ENCODE measurements around the gene NUDT10.
"Not testable (repeated sequence)": the region's sequence is repeated elsewhere in the genome, so short reads cannot be mapped to it uniquely, and the experiment has no call there.

Gene NUDT10

DNA sequence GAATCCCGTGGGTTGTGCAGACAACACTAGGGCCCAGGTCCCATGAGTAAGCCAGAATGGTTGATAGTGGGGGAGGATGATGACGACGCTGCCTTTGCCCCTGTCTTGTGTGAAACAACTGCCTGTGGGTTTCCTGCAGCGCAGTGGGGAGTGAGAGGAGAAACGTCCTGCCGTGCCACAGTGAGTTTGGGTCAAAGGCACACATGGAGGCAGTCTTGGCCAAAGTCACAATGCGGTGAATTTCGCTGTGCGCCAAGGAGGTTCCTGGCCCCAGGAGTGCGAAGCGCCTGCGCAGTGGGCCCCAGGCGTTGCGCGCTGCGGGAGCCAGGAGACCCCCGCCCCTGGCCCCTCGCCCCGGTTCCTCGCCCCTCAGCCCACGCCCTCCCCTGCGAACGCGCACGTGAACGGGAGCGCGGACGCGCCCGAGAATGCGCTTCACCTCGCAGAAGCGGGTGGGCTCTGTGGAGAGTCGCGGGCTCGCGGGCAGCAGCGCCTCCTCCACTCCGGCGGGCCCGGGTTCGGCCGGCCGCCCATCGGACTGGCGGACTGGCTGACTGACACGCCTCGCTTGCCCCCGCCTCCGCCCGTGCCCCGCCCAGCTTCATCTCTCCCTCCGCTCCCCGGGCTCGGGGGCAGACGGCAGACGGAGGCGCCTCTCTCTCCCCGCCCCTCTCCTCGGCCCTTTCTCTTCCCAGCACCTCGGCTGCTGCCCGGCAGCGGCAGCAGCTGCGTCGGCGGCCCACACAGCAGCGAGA, at the start of gene NUDT10:
TSS of gene NUDT10 (plus strand) at position 635 of the 755 bp plus-strand sequence. CDS start 144 bp downstream, outside the sequence.
- no peak for DNase-seq (ENCODE audit: low spot score)

DNA sequence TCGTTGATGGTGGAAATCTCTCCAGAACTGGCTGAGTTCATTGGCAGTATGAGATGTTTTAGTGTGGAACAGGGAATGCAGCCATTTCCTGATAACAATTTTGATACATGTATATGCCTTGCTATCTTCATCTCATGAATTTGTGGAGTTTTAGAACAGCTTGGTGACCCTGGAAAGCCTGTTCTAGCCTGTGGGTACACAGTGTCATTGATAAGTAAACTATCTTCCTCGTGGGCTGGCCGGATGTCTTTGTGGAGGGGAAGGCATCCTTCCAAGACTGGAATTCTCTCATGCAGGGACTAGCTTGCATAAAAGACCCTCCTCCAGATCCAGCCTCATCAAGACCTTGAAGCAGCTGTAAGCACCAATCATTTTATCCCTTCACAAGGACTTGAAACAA, 40.2 kb upstream of the NUDT10 start:
- DNase-seq (ENCODE audit: low spot score) = no peak

DNA sequence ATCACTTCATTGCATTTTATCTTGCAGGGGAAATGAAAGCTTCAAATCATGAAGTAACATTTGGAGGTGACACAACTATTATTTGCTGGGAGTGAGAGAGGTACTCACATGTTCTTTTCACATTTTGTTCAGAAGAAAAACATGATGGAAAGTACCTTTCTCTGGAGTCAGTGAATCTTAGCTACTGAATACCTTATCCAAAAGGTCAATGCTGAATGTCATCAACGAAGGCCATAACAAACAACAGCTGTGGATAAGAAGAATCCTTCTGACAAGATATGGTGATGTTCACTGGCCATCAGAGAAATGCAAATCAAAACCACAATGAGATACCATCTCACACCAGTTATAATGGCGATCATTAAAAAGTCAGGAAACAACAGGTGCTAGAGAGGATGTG, 36.5 kb upstream of the NUDT10 start:
- no peak for DNase-seq (ENCODE audit: low spot score)

DNA sequence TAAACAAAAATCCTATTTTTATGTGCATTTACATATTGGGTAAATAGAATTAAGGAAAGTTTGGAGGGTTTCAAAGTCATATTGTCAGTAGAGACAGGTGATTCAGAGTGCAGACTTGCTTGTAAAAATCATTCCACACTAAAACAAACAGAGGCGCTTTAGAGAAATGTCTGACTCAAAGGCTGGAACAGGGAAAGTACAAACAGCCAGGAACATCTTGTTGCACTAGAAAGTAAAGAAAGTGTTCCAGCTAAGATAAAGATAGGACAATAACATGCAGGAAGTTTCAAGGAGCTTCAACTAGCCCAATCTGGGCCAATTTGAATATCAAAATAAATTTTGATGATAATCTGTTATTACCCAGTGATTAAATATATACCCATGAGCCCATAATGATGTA, 16.4 kb upstream of the NUDT10 start:
- DNase-seq (ENCODE audit: low spot score) = no peak

DNA sequence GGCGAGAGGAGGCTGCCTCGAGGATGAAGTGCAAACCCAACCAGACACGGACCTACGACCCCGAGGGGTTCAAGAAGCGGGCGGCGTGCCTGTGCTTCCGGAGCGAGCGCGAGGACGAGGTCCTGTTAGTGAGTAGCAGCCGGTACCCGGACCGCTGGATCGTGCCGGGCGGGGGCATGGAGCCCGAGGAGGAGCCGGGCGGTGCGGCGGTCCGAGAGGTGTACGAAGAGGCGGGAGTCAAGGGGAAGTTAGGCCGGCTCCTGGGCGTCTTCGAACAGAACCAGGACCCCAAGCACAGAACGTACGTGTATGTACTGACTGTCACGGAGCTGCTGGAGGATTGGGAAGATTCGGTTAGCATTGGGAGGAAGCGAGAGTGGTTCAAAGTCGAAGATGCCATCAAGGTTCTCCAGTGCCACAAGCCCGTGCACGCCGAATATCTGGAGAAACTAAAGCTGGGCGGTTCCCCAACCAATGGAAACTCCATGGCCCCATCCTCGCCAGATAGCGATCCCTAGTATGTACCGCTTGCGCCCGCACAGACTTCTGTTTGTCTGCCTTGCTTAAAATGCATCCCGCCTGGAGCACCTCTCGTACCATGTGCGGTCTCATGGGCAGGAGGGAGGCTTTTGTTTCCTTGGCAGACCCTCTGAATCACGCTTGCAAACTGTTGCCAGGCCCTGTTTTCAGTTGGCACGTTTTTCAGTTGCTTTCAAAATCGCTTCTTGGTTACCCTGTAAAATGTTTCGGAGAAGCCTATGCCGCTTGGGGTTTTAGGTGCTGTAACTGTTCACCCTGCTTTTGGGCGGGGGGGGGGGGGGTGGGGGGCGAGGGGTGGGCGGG, 542 bp downstream of the NUDT10 start:
- DNase-seq (ENCODE audit: low spot score) = not testable (repeated sequence)

DNA sequence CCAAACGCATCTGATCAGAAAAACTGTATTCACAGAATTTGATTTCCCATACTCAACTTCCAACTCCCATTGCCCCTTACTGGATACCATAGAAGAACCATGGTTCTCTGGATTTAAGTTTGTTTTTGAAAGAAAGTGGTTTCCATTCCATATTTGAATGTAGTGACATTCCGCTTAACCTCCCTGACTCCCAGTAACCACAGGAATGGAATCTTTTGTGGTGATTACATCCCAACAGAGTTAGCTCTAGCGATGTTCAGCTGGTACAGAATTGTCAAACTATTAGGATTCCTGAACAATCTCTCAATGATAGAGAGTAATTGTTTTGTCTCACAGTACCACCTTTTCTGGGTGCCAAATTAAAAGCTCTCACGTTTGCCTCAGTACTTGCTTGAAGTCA, 1.7 kb downstream of the NUDT10 start:
- no peak for DNase-seq (ENCODE audit: low spot score)

DNA sequence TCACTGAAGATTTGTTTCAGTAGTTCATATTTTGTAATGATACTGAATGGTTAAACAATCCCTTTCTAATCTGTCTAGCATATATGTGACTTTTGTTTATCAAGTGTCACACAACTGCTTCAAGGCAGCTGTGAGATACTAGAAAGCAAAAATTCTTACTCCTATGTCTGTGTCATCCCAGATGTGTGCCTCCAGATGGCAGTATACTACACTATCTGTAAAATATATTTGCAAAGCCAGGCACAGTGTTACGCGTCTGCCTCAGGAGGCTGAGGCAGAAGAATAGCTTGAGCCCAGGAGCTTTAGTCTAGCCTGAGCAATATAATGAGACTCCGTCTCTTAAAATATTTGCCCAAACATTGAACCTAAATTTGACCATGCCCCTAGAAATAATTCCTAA, 4.0 kb downstream of the NUDT10 start:
- peak; percentile 24 for DNase-seq (ENCODE audit: low spot score)

DNA sequence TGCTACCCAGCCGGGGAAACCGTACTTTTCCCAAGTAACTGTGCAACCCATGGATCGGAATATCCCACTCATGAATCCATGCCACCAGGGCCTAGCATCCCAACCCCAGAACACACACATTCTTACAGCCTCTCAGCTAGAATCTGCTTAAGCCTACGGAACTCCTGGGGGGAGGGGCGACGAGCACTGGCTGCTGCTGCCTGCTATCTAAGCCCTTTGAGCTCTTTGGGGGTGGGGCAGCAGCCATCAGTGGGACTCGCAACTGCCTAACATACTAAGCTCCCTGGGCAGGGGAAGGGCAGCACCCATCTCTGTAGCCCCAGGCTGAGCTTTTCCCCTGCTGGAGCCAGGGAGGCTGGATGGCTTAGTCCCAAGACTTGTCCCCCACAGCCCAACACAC, 28.6 kb downstream of the NUDT10 start:
- DNase-seq (ENCODE audit: low spot score) = no peak

DNA sequence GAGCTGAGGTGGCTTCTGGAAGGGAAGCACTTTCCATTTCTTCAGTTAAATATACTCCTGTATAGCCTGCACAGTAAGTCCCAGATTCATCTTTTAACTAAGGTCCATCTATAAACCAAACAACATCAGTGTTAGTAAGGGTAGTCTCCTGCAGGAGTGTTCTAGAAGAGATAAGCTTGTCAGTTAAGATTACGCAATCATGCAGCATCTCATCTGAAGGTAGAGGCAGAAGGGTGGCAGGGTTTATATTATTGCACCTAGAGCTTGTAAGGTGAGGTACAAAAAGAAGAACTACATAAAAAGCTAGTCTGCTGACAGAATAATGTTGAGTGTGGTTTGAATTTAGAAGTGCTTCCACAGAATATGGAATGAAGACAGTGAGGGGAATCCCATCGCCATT, 44.0 kb downstream of the NUDT10 start:
- no peak for DNase-seq (ENCODE audit: low spot score)

Data from globus pallidus (tissue), 1 donor.